ENCODE data around the gene POGLUT2.

DNA sequence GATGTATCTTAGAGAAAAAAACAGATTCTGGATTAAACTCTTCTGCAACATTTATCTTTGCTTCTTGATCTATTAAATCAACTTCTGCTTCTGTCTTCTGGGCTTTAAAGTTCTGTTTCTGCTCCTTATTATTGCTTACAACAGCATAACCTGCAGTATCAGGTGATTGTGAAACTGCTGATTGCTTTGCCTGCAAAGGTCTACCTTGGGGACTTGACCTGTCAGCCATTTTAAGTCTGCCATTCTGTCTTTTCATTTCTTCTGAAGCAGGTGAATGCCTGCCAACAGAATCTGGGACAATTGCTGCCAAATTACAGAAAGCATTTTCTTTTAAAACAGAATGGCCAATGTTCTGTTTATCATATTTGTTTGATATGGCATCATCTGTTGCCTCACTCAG is 56.3 kb downstream of the POGLUT2 start:
- TF ChIP-seq, protein P1, sequence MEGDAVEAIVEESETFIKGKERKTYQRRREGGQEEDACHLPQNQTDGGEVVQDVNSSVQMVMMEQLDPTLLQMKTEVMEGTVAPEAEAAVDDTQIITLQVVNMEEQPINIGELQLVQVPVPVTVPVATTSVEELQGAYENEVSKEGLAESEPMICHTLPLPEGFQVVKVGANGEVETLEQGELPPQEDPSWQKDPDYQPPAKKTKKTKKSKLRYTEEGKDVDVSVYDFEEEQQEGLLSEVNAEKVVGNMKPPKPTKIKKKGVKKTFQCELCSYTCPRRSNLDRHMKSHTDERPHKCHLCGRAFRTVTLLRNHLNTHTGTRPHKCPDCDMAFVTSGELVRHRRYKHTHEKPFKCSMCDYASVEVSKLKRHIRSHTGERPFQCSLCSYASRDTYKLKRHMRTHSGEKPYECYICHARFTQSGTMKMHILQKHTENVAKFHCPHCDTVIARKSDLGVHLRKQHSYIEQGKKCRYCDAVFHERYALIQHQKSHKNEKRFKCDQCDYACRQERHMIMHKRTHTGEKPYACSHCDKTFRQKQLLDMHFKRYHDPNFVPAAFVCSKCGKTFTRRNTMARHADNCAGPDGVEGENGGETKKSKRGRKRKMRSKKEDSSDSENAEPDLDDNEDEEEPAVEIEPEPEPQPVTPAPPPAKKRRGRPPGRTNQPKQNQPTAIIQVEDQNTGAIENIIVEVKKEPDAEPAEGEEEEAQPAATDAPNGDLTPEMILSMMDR (IDR thresholded peaks at IDR 0.05), result no peak
- TF ChIP-seq POLR2AphosphoS5 (IDR thresholded peaks at IDR 0.05), result no peak
- no peak for TF ChIP-seq POLR2A (IDR thresholded peaks at IDR 0.05)

All from upper lobe of left lung (tissue), 4 donors.